PC-3 (cell line): ENCODE results near the gene CEBPA.

Source experiments
- EZH2 ChIP-seq: fragments of 300-600 bp; sonication (generic); IDR thresholded peaks from one replicate; pipeline ENCODE4 v1.6.1; 2017; ENCODE audit warnings: antibody characterized with exemption, mild to moderate bottlenecking, low read length; ENCODE audit not compliant: unreplicated experiment
- EZH2phosphoT487 ChIP-seq: fragments of 300-600 bp; sonication (generic); IDR thresholded peaks from 2 replicates; pipeline ENCODE4 v1.6.1; 2018; ENCODE audit warnings: mild to moderate bottlenecking, antibody characterized with exemption, low read length, borderline replicate concordance
- TF ChIP-seq, protein P1 (sequence below): fragments of 300-600 bp; sonication (generic); conservative IDR thresholded peaks from 2 replicates; pipeline ENCODE4 v1.5.1; 2017; ENCODE audit warnings: antibody characterized with exemption, low read depth, mild to moderate bottlenecking, low read length

- TF ChIP-seq EZH2phosphoT487 = no peak
- TF ChIP-seq, protein P1, sequence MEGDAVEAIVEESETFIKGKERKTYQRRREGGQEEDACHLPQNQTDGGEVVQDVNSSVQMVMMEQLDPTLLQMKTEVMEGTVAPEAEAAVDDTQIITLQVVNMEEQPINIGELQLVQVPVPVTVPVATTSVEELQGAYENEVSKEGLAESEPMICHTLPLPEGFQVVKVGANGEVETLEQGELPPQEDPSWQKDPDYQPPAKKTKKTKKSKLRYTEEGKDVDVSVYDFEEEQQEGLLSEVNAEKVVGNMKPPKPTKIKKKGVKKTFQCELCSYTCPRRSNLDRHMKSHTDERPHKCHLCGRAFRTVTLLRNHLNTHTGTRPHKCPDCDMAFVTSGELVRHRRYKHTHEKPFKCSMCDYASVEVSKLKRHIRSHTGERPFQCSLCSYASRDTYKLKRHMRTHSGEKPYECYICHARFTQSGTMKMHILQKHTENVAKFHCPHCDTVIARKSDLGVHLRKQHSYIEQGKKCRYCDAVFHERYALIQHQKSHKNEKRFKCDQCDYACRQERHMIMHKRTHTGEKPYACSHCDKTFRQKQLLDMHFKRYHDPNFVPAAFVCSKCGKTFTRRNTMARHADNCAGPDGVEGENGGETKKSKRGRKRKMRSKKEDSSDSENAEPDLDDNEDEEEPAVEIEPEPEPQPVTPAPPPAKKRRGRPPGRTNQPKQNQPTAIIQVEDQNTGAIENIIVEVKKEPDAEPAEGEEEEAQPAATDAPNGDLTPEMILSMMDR = no peak
- TF ChIP-seq EZH2 = no peak
These were observed 18.3 kb upstream of the CEBPA start for GRCh38 chr19:33320636-33321035.
